Ishikawa (cell line): ENCODE measurements around the gene SDR42E2.

ENCODE experiments used
- CEBPB ChIP-seq: IDR thresholded peaks from 2 replicates; pipeline ENCODE4 v1.6.1; 2012
- CREB1 ChIP-seq: IDR thresholded peaks from 2 replicates; pipeline ENCODE4 v1.6.1; 2012; ENCODE audit warnings: low read depth
- EGR1 ChIP-seq: IDR thresholded peaks from 2 replicates; pipeline ENCODE4 v1.6.1; 2012
- EP300 ChIP-seq: IDR thresholded peaks from 2 replicates; pipeline ENCODE4 v1.6.1; 2012; ENCODE audit warnings: borderline replicate concordance
- FOXM1 ChIP-seq: IDR thresholded peaks from 2 replicates; pipeline ENCODE4 v1.6.1; 2012; ENCODE audit warnings: low read depth, borderline replicate concordance
- MAX ChIP-seq: IDR thresholded peaks from 2 replicates; pipeline ENCODE4 v1.6.1; 2012
- NFIC ChIP-seq: IDR thresholded peaks from 2 replicates; pipeline ENCODE4 v1.6.1; 2012
- RAD21 ChIP-seq: IDR thresholded peaks from 2 replicates; pipeline ENCODE4 v1.6.1; 2012; ENCODE audit warnings: low read depth
- REST ChIP-seq: IDR thresholded peaks from 2 replicates; pipeline ENCODE4 v1.6.1; 2012; ENCODE audit warnings: low read depth, mild to moderate bottlenecking
- TAF1 ChIP-seq: IDR thresholded peaks from 2 replicates; pipeline ENCODE4 v1.6.1; 2012; ENCODE audit warnings: low read depth, mild to moderate bottlenecking
- TCF12 ChIP-seq: IDR thresholded peaks from 2 replicates; pipeline ENCODE4 v1.6.1; 2012; ENCODE audit warnings: low read depth
- TEAD4 ChIP-seq: IDR thresholded peaks from 2 replicates; pipeline ENCODE4 v1.6.1; 2012
- USF1 ChIP-seq: IDR thresholded peaks from 2 replicates; pipeline ENCODE4 v1.6.1; 2012
- YY1 ChIP-seq: IDR thresholded peaks from 2 replicates; pipeline ENCODE4 v1.6.1; 2012; ENCODE audit warnings: low read depth
- ZBTB7A ChIP-seq: IDR thresholded peaks from 2 replicates; pipeline ENCODE4 v1.6.1; 2012; ENCODE audit warnings: low read depth

Gene SDR42E2

GRCh38 chr16:22161401-22161800, 905 bp upstream of the SDR42E2 start:
- no peak for TF ChIP-seq TCF12

GRCh38 chr16:22162656-22163009, 327 bp downstream of the SDR42E2 start:
- TF ChIP-seq EGR1 (no peak), REST (no peak), CREB1 (no peak), FOXM1 (no peak), USF1 (no peak), CEBPB (no peak), EP300 (no peak)

GRCh38 chr16:22163806-22164205, 1.5 kb downstream of the SDR42E2 start:
- TF ChIP-seq CREB1 = no peak
- no peak for TF ChIP-seq YY1
- TF ChIP-seq TEAD4 = no peak
- no peak for TF ChIP-seq NFIC
- TF ChIP-seq TAF1 = no peak
- no peak for TF ChIP-seq MAX
- TF ChIP-seq RAD21 = no peak
- TF ChIP-seq EGR1 = no peak
- TF ChIP-seq ZBTB7A = no peak
- TF ChIP-seq TCF12 = no peak
- TF ChIP-seq CEBPB = no peak
- TF ChIP-seq REST = no peak
- TF ChIP-seq FOXM1 = no peak
- no peak for TF ChIP-seq USF1
- no peak for TF ChIP-seq EP300

GRCh38 chr16:22164482-22164881, 2.2 kb downstream of the SDR42E2 start:
- TF ChIP-seq CREB1 (no peak), YY1 (no peak)

GRCh38 chr16:22165508-22166285, 3.4 kb downstream of the SDR42E2 start:
- TF ChIP-seq CEBPB (no peak), EGR1 (no peak), EP300 (no peak), TCF12 (no peak), REST (no peak), MAX (no peak), USF1 (no peak), ZBTB7A (no peak), NFIC (no peak)
